ENCODE measurements around the gene FAM229A.
"Not testable (repeated sequence)": the region's sequence is repeated elsewhere in the genome, so short reads cannot be mapped to it uniquely, and the experiment has no call there.

GRCh38 chr1:32355778-32356177 is 6.5 kb downstream of the FAM229A start:
- TF ChIP-seq CTCF (IDR thresholded peaks at IDR 0.05; ENCODE audit: poor library complexity); EZH2 (IDR thresholded peaks at IDR 0.05; ENCODE audit: borderline replicate concordance): not testable (repeated sequence)

Data from hepatocyte (in vitro differentiated cells).